ENCODE results near the gene LRRK1.

The LRRK1 gene

DNA sequence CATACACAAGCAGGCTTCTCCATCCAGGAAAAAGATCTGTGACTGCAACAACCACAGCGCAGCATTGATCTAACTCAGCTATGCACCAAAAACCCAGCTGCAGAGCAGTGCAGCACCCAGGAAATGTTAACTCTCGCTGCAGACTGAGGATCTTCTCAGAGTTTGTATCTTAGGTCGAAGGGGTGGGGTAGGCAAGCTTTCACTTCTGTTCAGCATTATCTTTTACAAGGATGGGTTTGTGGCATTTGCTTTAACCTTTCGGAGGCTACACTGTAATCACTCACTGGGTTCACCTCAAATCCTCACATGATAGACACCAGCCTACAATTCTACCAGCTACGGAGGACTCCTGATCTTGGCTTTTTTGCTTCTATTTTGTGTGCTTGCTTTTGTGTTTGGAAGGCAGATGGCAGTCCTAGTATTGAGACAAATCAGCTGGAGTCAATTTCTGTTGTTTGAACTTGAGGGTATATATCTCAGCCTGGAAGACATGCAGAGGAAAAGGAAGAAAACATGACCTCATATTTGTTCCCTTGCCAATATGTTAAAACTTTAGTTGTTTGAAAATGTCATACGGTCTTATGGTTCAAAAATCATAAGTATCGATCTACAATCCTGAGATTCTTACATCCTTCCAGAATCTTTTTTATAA is 25.2 kb downstream of the LRRK1 start:
- no peaks in the 10 kb centered on the region for H3K79me2 ChIP-seq (ENCODE audit: insufficient read depth, low read length)
- no peaks in the 10 kb centered on the region for H3K27me3 ChIP-seq (ENCODE audit: insufficient read depth, low read length, poor library complexity)
- no peaks in the 10 kb centered on the region for H3K9me3 ChIP-seq (ENCODE audit: insufficient read depth, low read length, severe bottlenecking)
- no peak for DNase-seq
- H3K4me1 ChIP-seq (ENCODE audit: insufficient read depth, low read length): no peaks in the 10 kb centered on the region
- H3K36me3 ChIP-seq (ENCODE audit: insufficient read depth, low read length): no peaks in the 10 kb centered on the region
- H3K9ac ChIP-seq (ENCODE audit: low read depth, low read length): no peak overlapping the region
- no peak overlapping the region for H3K27ac ChIP-seq (ENCODE audit: low read length)
- H4K20me1 ChIP-seq (ENCODE audit: insufficient read depth, low read length): no peaks in the 10 kb centered on the region
- TF ChIP-seq, protein P1, sequence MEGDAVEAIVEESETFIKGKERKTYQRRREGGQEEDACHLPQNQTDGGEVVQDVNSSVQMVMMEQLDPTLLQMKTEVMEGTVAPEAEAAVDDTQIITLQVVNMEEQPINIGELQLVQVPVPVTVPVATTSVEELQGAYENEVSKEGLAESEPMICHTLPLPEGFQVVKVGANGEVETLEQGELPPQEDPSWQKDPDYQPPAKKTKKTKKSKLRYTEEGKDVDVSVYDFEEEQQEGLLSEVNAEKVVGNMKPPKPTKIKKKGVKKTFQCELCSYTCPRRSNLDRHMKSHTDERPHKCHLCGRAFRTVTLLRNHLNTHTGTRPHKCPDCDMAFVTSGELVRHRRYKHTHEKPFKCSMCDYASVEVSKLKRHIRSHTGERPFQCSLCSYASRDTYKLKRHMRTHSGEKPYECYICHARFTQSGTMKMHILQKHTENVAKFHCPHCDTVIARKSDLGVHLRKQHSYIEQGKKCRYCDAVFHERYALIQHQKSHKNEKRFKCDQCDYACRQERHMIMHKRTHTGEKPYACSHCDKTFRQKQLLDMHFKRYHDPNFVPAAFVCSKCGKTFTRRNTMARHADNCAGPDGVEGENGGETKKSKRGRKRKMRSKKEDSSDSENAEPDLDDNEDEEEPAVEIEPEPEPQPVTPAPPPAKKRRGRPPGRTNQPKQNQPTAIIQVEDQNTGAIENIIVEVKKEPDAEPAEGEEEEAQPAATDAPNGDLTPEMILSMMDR (IDR thresholded peaks at IDR 0.05; ENCODE audit: borderline replicate concordance, extremely low read depth, low read length, poor library complexity, severe bottlenecking): no peak
- TF ChIP-seq EZH2 (IDR thresholded peaks at IDR 0.05; ENCODE audit: borderline replicate concordance, low read depth, low read length, severe bottlenecking): no peak
- no peak overlapping the region for H2AFZ ChIP-seq (ENCODE audit: low read depth, low read length)
- H3K4me2 ChIP-seq (ENCODE audit: insufficient read depth, low read length): no peak overlapping the region
- H3K4me3 ChIP-seq (ENCODE audit: low read depth in 1 of 2, low read length in 2 of 2): no peak overlapping the region
- no peak for ATAC-seq (ENCODE audit: insufficient read depth, low read depth)

DNA sequence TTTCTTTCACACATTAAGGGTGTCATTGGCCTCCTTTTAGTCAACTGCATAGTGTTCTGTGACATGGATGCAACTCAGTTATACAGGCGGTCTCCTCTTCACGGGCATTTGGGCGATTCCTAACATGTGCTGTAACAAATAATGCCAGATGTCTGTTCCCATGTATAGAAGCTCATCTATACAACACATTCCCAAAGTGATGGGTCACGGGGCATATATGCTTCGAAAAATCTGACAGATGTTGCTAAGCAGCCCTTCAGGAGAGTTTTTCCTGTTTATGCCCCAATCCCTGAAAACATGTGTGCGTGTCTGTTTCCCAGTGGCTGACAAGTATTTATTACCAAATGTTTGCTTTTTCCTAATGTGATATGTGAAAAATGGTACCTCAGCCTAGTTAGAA is 25.8 kb downstream of the LRRK1 start:
- H3K4me2 ChIP-seq (ENCODE audit: insufficient read depth, low read length): no peak overlapping the region
- H3K9me3 ChIP-seq (ENCODE audit: insufficient read depth, low read length, severe bottlenecking): no peaks in the 10 kb centered on the region
- H3K9ac ChIP-seq (ENCODE audit: low read depth, low read length): no peak overlapping the region
- no peak overlapping the region for H3K4me3 ChIP-seq (ENCODE audit: low read depth in 1 of 2, low read length in 2 of 2)
- DNase-seq: no peak
- TF ChIP-seq, protein P1 (IDR thresholded peaks at IDR 0.05; ENCODE audit: borderline replicate concordance, extremely low read depth, low read length, poor library complexity, severe bottlenecking): no peak
- TF ChIP-seq EZH2 (IDR thresholded peaks at IDR 0.05; ENCODE audit: borderline replicate concordance, low read depth, low read length, severe bottlenecking): no peak
- H3K27ac ChIP-seq (ENCODE audit: low read length): no peak overlapping the region
- H3K36me3 ChIP-seq (ENCODE audit: insufficient read depth, low read length): no peaks in the 10 kb centered on the region
- H3K79me2 ChIP-seq (ENCODE audit: insufficient read depth, low read length): no peaks in the 10 kb centered on the region
- no peak for ATAC-seq (ENCODE audit: insufficient read depth, low read depth)
- no peaks in the 10 kb centered on the region for H3K27me3 ChIP-seq (ENCODE audit: insufficient read depth, low read length, poor library complexity)
- H4K20me1 ChIP-seq (ENCODE audit: insufficient read depth, low read length): no peaks in the 10 kb centered on the region
- no peaks in the 10 kb centered on the region for H3K4me1 ChIP-seq (ENCODE audit: insufficient read depth, low read length)
- H2AFZ ChIP-seq (ENCODE audit: low read depth, low read length): no peak overlapping the region

DNA sequence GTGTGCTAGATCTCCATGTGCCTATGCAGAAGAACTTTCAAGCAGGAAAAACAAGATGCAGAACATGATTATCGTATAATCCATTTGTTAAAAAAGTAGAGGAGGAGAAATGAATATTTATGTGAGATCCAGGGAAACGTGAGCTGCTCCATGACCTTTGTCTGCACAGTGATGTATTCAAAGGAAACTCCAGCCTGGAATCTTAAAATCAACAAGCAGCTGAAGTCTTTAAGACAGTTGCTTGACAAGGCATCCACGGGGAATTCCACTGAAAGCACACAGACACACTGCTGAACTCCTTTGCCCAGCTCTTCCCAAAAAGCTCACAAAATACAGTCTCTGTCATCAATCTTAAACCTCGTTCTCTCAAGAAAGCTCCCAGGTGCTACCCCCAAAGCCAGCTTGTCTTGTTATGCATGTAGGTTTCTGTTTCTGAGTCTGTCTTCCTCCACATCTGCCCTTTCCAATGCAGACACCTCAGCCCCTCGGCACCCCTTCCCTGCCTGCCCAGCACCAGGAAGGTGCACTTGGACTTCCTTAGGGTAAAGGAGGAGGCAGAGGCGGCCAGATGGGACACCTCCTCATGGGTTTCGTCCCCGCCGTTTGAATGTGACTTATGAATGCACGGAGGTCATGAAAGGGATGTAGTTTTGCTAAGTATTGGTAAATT is 28.7 kb downstream of the LRRK1 start:
- H3K4me2 ChIP-seq (ENCODE audit: insufficient read depth, low read length): no peak overlapping the region
- H4K20me1 ChIP-seq (ENCODE audit: insufficient read depth, low read length): no peaks in the 10 kb centered on the region
- H3K4me3 ChIP-seq (ENCODE audit: low read depth in 1 of 2, low read length in 2 of 2): no peak overlapping the region
- ATAC-seq (ENCODE audit: insufficient read depth, low read depth) (no peak), DNase-seq (no peak)
- TF ChIP-seq, protein P1 (IDR thresholded peaks at IDR 0.05; ENCODE audit: borderline replicate concordance, extremely low read depth, low read length, poor library complexity, severe bottlenecking): no peak
- no peak for TF ChIP-seq EZH2 (IDR thresholded peaks at IDR 0.05; ENCODE audit: borderline replicate concordance, low read depth, low read length, severe bottlenecking)
- H3K27me3 ChIP-seq (ENCODE audit: insufficient read depth, low read length, poor library complexity): no peaks in the 10 kb centered on the region
- H3K9me3 ChIP-seq (ENCODE audit: insufficient read depth, low read length, severe bottlenecking): no peaks in the 10 kb centered on the region
- H3K36me3 ChIP-seq (ENCODE audit: insufficient read depth, low read length): no peaks in the 10 kb centered on the region
- H3K79me2 ChIP-seq (ENCODE audit: insufficient read depth, low read length): no peaks in the 10 kb centered on the region
- no peak overlapping the region for H3K9ac ChIP-seq (ENCODE audit: low read depth, low read length)
- H3K27ac ChIP-seq (ENCODE audit: low read length): no peak overlapping the region
- H2AFZ ChIP-seq (ENCODE audit: low read depth, low read length): no peak overlapping the region
- H3K4me1 ChIP-seq (ENCODE audit: insufficient read depth, low read length): no peaks in the 10 kb centered on the region
